ENCODE results near the gene VASH2.
"Not testable (repeated sequence)": the region's sequence is repeated elsewhere in the genome, so short reads cannot be mapped to it uniquely, and the experiment has no call there.

VASH2 gene

GRCh38 chr1:212950243-212951125 lies at the start of gene VASH2:
TSS of gene VASH2 (plus strand) at chr1:212950541. CDS start at chr1:212951543, 1,002 bp downstream.
- peak; percentile 18 for DNase-seq (ENCODE audit: low read depth)

- DNase-seq (ENCODE audit: low read depth): no peak
These were observed 49.1 kb upstream of the VASH2 start for GRCh38 chr1:212901290-212901689.

- DNase-seq (ENCODE audit: low read depth): no peak
These were observed 48.3 kb upstream of the VASH2 start for GRCh38 chr1:212902054-212902453.

- no peak for DNase-seq (ENCODE audit: low read depth)
These were observed 46.7 kb upstream of the VASH2 start for GRCh38 chr1:212903664-212904063.

- DNase-seq (ENCODE audit: low read depth): not testable (repeated sequence)
These were observed 42.3 kb upstream of the VASH2 start for GRCh38 chr1:212908071-212908470.

- no peak for DNase-seq (ENCODE audit: low read depth)
These were observed 41.4 kb upstream of the VASH2 start for GRCh38 chr1:212908971-212909370.

GRCh38 chr1:212909652-212910063 lies 40.7 kb upstream of the VASH2 start:
- no peak for DNase-seq (ENCODE audit: low read depth)

- not testable (repeated sequence) for DNase-seq (ENCODE audit: low read depth)
These were observed 40.1 kb upstream of the VASH2 start for GRCh38 chr1:212910213-212910612.

- not testable (repeated sequence) for DNase-seq (ENCODE audit: low read depth)
These were observed 36.7 kb upstream of the VASH2 start for GRCh38 chr1:212913638-212914037.

- not testable (repeated sequence) for DNase-seq (ENCODE audit: low read depth)
These were observed 36.2 kb upstream of the VASH2 start for GRCh38 chr1:212914110-212914509.

GRCh38 chr1:212914789-212915188 lies 35.6 kb upstream of the VASH2 start:
- no peak for DNase-seq (ENCODE audit: low read depth)

- DNase-seq (ENCODE audit: low read depth): no peak
These were observed 34.9 kb upstream of the VASH2 start for GRCh38 chr1:212915245-212916091.

- no peak for DNase-seq (ENCODE audit: low read depth)
These were observed 33.7 kb upstream of the VASH2 start for GRCh38 chr1:212916481-212917133.

GRCh38 chr1:212917134-212917485 lies 33.2 kb upstream of the VASH2 start:
- no peak for DNase-seq (ENCODE audit: low read depth)

- DNase-seq (ENCODE audit: low read depth): no peak
These were observed 32.5 kb upstream of the VASH2 start for GRCh38 chr1:212917858-212918257.

GRCh38 chr1:212918824-212919223 lies 31.5 kb upstream of the VASH2 start:
- DNase-seq (ENCODE audit: low read depth): no peak

- no peak for DNase-seq (ENCODE audit: low read depth)
These were observed 30.1 kb upstream of the VASH2 start for GRCh38 chr1:212920246-212920645.

GRCh38 chr1:212920896-212921295 lies 29.4 kb upstream of the VASH2 start:
- no peak for DNase-seq (ENCODE audit: low read depth)

- DNase-seq (ENCODE audit: low read depth): no peak
These were observed 28.3 kb upstream of the VASH2 start for GRCh38 chr1:212922016-212922415.

GRCh38 chr1:212926372-212926771 lies 24.0 kb upstream of the VASH2 start:
- DNase-seq (ENCODE audit: low read depth): no peak

GRCh38 chr1:212928323-212929291 lies 21.7 kb upstream of the VASH2 start:
- no peak for DNase-seq (ENCODE audit: low read depth)

Data from activated gamma-delta T cell treated with anti-CD3 and anti-CD28 coated beads, Interleukin-2, amount 50 U/mL, for 16 hours (primary cell).